ENCODE measurements around the gene WDR6. TPM values are rescaled to one million over a fixed set of nuclear protein-coding genes. Genes with fewer than 3 reads are reported as not detected.

WDR6 gene, protein sequence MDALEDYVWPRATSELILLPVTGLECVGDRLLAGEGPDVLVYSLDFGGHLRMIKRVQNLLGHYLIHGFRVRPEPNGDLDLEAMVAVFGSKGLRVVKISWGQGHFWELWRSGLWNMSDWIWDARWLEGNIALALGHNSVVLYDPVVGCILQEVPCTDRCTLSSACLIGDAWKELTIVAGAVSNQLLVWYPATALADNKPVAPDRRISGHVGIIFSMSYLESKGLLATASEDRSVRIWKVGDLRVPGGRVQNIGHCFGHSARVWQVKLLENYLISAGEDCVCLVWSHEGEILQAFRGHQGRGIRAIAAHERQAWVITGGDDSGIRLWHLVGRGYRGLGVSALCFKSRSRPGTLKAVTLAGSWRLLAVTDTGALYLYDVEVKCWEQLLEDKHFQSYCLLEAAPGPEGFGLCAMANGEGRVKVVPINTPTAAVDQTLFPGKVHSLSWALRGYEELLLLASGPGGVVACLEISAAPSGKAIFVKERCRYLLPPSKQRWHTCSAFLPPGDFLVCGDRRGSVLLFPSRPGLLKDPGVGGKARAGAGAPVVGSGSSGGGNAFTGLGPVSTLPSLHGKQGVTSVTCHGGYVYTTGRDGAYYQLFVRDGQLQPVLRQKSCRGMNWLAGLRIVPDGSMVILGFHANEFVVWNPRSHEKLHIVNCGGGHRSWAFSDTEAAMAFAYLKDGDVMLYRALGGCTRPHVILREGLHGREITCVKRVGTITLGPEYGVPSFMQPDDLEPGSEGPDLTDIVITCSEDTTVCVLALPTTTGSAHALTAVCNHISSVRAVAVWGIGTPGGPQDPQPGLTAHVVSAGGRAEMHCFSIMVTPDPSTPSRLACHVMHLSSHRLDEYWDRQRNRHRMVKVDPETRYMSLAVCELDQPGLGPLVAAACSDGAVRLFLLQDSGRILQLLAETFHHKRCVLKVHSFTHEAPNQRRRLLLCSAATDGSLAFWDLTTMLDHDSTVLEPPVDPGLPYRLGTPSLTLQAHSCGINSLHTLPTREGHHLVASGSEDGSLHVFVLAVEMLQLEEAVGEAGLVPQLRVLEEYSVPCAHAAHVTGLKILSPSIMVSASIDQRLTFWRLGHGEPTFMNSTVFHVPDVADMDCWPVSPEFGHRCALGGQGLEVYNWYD
- total RNA-seq = 10 to 100 TPM; 51.2 to 71.1 TPM

- peak within 1 kb of the TSS; percentile 75 to 82 for H3K4me3 ChIP-seq
- peaks cover 0 to 23% of the 10 kb centered on the region in 2 donors for H3K4me1 ChIP-seq
- TF ChIP-seq, protein P1, sequence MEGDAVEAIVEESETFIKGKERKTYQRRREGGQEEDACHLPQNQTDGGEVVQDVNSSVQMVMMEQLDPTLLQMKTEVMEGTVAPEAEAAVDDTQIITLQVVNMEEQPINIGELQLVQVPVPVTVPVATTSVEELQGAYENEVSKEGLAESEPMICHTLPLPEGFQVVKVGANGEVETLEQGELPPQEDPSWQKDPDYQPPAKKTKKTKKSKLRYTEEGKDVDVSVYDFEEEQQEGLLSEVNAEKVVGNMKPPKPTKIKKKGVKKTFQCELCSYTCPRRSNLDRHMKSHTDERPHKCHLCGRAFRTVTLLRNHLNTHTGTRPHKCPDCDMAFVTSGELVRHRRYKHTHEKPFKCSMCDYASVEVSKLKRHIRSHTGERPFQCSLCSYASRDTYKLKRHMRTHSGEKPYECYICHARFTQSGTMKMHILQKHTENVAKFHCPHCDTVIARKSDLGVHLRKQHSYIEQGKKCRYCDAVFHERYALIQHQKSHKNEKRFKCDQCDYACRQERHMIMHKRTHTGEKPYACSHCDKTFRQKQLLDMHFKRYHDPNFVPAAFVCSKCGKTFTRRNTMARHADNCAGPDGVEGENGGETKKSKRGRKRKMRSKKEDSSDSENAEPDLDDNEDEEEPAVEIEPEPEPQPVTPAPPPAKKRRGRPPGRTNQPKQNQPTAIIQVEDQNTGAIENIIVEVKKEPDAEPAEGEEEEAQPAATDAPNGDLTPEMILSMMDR (IDR thresholded peaks at IDR 0.05) = peak; percentile 34 to 68
These were observed at the start of gene WDR6 for GRCh38 chr3:49007068-49007770. WDR6 (plus strand) TSS chr3:49007391; CDS start chr3:49007432, 41 bp downstream.

DNA sequence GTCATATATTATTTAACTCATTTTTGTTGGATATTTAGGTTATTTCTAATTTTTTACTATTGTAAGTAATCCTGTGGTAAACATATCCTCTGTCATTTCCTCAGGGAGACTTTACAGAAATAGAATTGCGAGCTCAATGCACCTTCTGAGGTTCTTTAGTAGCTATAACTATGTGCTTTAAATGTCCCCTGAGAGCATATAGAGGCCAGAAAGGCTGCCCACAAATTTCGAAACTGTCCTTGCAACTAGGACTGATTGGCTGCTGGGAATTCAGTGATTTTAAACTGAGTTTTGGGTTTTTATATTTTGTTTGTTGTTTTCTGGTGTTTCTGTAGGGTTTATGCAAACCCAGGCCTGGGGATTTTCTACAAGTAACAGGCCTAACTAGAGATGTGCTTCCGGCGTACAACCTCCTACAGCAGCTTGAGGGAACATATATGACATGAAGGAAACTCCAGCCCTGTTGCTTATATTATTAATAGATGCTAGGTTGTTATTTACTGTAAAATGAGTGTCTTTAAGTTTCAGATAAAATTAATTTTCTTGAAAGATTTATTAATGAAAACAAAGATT, 46.3 kb upstream of the WDR6 start:
- DNase-seq (ENCODE audit: low spot score) = no peak
- TF ChIP-seq, protein P1 (IDR thresholded peaks at IDR 0.05) = no peak
- H3K36me3 ChIP-seq = peaks cover 54% of the 10 kb centered on the region

More at GRCh38 chr3:49007068-49007770, at the start of gene WDR6:
- H3K27me3 ChIP-seq = no peaks in the 10 kb centered on the region
- no peaks in the 10 kb centered on the region for H3K9me3 ChIP-seq
- peaks cover 7% of the 10 kb centered on the region for H3K36me3 ChIP-seq
- peak within 1 kb of the TSS; percentile 97 to 98 for H3K27ac ChIP-seq
- peak; percentile 98 for DNase-seq (ENCODE audit: low spot score)

DNA sequence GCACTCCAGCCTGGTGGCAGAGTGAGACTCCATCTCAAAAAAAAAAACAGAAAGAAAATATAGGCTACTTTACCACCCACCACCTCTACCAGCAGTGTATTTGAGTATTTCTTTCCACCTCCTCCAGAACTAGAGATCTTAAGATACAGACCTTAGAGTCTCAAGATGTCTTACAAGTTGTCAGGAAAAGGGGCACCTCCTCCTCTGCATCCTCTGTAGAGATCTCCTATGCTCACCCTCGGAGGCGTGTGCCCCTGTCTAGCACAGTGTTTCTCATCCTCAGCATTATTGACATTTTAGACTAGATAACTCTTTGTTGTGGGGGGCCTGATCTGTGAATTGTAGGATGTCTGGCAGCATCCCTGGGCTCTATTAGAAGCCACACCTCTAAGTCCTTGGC, 44.9 kb upstream of the WDR6 start:
- TF ChIP-seq, protein P1 (IDR thresholded peaks at IDR 0.05) = no peak
- Histone ChIP-seq H3K4me3 (no peak overlapping the region), H3K4me1 (peaks cover 0 to 4% of the 10 kb centered on the region in 2 donors), H3K27ac (no peak overlapping the region), H3K9me3 (no peaks in the 10 kb centered on the region), H3K36me3 (peaks cover 63% of the 10 kb centered on the region), H3K27me3 (no peaks in the 10 kb centered on the region)
- DNase-seq (ENCODE audit: low spot score) = no peak

More for the DNA sequence above, 46.3 kb upstream of the WDR6 start:
- Histone ChIP-seq H3K27me3 (no peaks in the 10 kb centered on the region), H3K4me1 (peaks cover 0 to 8% of the 10 kb centered on the region in 2 donors), H3K27ac (no peak overlapping the region), H3K4me3 (no peak overlapping the region), H3K9me3 (no peaks in the 10 kb centered on the region)

DNA sequence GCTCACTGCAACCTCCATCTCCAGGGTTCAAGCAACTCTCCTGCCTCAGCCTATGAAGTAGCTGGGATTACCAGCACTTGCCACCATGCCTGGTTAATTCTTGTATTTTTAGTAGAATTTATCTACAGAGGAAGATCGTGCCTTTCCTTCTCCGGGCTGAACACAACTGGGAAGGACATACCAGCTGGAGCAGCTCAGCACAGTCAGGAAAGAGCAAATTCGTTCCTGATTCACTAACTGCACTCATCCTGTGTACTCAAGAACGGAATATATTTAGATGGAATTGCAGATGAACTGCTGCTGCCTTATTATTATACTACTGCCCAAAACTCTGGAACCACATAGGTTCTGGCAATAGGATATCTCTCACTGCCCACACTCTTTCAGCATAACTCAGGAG, 44.3 kb upstream of the WDR6 start:
- Histone ChIP-seq H3K27me3 (no peaks in the 10 kb centered on the region), H3K36me3 (peaks cover 62% of the 10 kb centered on the region), H3K9me3 (no peaks in the 10 kb centered on the region), H3K27ac (no peak overlapping the region), H3K4me1 (no peaks in the 10 kb centered on the region), H3K4me3 (no peak overlapping the region)
- TF ChIP-seq, protein P1 (IDR thresholded peaks at IDR 0.05) = no peak
- DNase-seq (ENCODE audit: low spot score) = no peak

- H3K4me1 ChIP-seq = no peaks in the 10 kb centered on the region
- no peak for DNase-seq (ENCODE audit: low spot score)
- no peaks in the 10 kb centered on the region for H3K9me3 ChIP-seq
- TF ChIP-seq, protein P1 (IDR thresholded peaks at IDR 0.05) = no peak
- H3K27ac ChIP-seq = no peak overlapping the region
- no peak overlapping the region for H3K4me3 ChIP-seq
- peaks cover 62% of the 10 kb centered on the region for H3K36me3 ChIP-seq
- no peaks in the 10 kb centered on the region for H3K27me3 ChIP-seq
These were observed 43.6 kb upstream of the WDR6 start for GRCh38 chr3:48963591-48963990.
